IMR-90 (cell line): Measurements from ENCODE around the gene RPS6KA2. TPM values are rescaled to one million over a fixed set of nuclear protein-coding genes. Genes with fewer than 3 reads are reported as not detected.

Source experiments
- ATAC-seq: fragments of 200-7000 bp; cut with Tn5 transposase; 2 replicates; pipeline ENCODE4 v1.9.1; 2020; ENCODE audit warnings: low read depth, mild to moderate bottlenecking, moderate library complexity
- BruUV-seq: library from RNA; stranded (reverse); fragments of 400-500 nt; replicated peaks from 2 replicates; lab custom pipeline; 2021; lab: Mats Ljungman, UMichigan
- CTCF ChIA-PET: fragments of 300-600 bp; formaldehyde crosslinking; extraction: SDS; loops from one replicate; lab custom pipeline; 2021; ENCODE audit warnings: antibody characterized with exemption; lab: Yijun Ruan, JAX
- POLR2A ChIA-PET: fragments of 300-600 bp; sonication (Branson Sonifier 250); formaldehyde crosslinking; loops from one replicate; lab custom pipeline; 2022; ENCODE audit warnings: antibody characterized with exemption; ENCODE audit not compliant: unreplicated experiment; lab: Charles Lee
- DNase-seq: peaks from one replicate; pipeline ENCODE4 v3.0.0; 2013
- H2AFZ ChIP-seq: replicated peaks from 2 replicates; pipeline ENCODE3; 2013; ENCODE audit warnings: low read length, mild to moderate bottlenecking; ENCODE audit not compliant: poor library complexity
- H2AK5ac ChIP-seq: 2 replicates; pipeline ENCODE4 v1.6.1; 2013; ENCODE audit warnings: low read depth, low read length, inconsistent platforms
- H2AK9ac ChIP-seq: replicated peaks from 2 replicates; pipeline ENCODE3; 2013; ENCODE audit warnings: mild to moderate bottlenecking, low read depth, low read length, moderate library complexity; ENCODE audit not compliant: poor library complexity
- H2BK120ac ChIP-seq: 2 replicates; pipeline ENCODE4 v1.6.1; 2013; ENCODE audit warnings: low read depth, low read length, inconsistent platforms
- H2BK15ac ChIP-seq: 3 replicates; pipeline ENCODE4 v1.6.1; 2013; ENCODE audit warnings: low read depth, low read length, inconsistent platforms
- H2BK20ac ChIP-seq: 2 replicates; pipeline ENCODE4 v1.6.1; 2013; ENCODE audit warnings: low read depth, mild to moderate bottlenecking, inconsistent platforms, low read length, moderate library complexity
- H2BK5ac ChIP-seq: 2 replicates; pipeline ENCODE4 v1.6.1; 2013; ENCODE audit warnings: mild to moderate bottlenecking, low read depth, low read length, inconsistent platforms; ENCODE audit not compliant: poor library complexity, severe bottlenecking
- H3K14ac ChIP-seq: replicated peaks from 2 replicates; pipeline ENCODE4 v1.6.1; 2013; ENCODE audit warnings: low read depth, low read length, inconsistent platforms
- H3K18ac ChIP-seq: 2 replicates; pipeline ENCODE4 v1.6.1; 2013; ENCODE audit warnings: low read depth, low read length, control low read depth
- H3K23ac ChIP-seq: 2 replicates; pipeline ENCODE4 v1.6.1; 2013; ENCODE audit warnings: low read depth, low read length, inconsistent platforms
- H3K27ac ChIP-seq: 2 replicates; pipeline ENCODE4 v1.5.1; 2013; ENCODE audit warnings: mild to moderate bottlenecking, control low read depth, low read length; ENCODE audit not compliant: insufficient read depth
- H3K27me3 ChIP-seq: 2 replicates; pipeline ENCODE4 v1.6.1; 2013; ENCODE audit warnings: low read length; ENCODE audit not compliant: control insufficient read depth, insufficient read depth
- H3K36me3 ChIP-seq: 2 replicates; pipeline ENCODE4 v1.6.1; 2013; ENCODE audit warnings: low read length, mixed read lengths; ENCODE audit not compliant: control insufficient read depth, insufficient read depth
- H3K4ac ChIP-seq: 2 replicates; pipeline ENCODE4 v1.6.1; 2013; ENCODE audit warnings: low read depth, low read length, inconsistent platforms
- H3K4me1 ChIP-seq: 2 replicates; pipeline ENCODE4 v1.6.1; 2013; ENCODE audit warnings: low read length, mixed read lengths; ENCODE audit not compliant: control insufficient read depth, insufficient read depth
- H3K4me2 ChIP-seq: 2 replicates; pipeline ENCODE4 v1.6.1; 2013; ENCODE audit warnings: low read depth, mild to moderate bottlenecking, control low read depth, low read length, moderate library complexity
- H3K4me3 ChIP-seq: 2 replicates; pipeline ENCODE4 v1.5.1; 2013; ENCODE audit warnings: low read depth, mild to moderate bottlenecking, control low read depth, low read length, moderate library complexity; ENCODE audit not compliant: insufficient read depth
- H3K56ac ChIP-seq: 2 replicates; pipeline ENCODE4 v1.6.1; 2013; ENCODE audit warnings: low read length, inconsistent platforms; ENCODE audit not compliant: insufficient read depth; ENCODE audit errors: extremely low read depth
- H3K79me1 ChIP-seq, 2 experiments: 2 replicates each; pipeline ENCODE4 v1.6.1; 2013; ENCODE audit warnings: low read length in 2 of 2, inconsistent platforms in 1 of 2, low read depth in 1 of 2
- H3K9ac ChIP-seq: 2 replicates; pipeline ENCODE4 v1.6.1; 2013; ENCODE audit warnings: low read depth, low read length, control low read depth
- H3K9me1 ChIP-seq: 2 replicates; pipeline ENCODE4 v1.6.1; 2013; ENCODE audit warnings: low read length, inconsistent platforms; ENCODE audit not compliant: insufficient read depth
- H3K9me3 ChIP-seq: 2 replicates; pipeline ENCODE4 v1.6.1; 2013; ENCODE audit warnings: low read length; ENCODE audit not compliant: control insufficient read depth, insufficient read depth
- H4K20me1 ChIP-seq: 2 replicates; pipeline ENCODE4 v1.6.1; 2013; ENCODE audit warnings: low read length, inconsistent platforms; ENCODE audit not compliant: insufficient read depth
- H4K5ac ChIP-seq: 2 replicates; pipeline ENCODE4 v1.6.1; 2013; ENCODE audit warnings: mild to moderate bottlenecking, low read depth, low read length, control low read depth
- H4K8ac ChIP-seq, 2 experiments: 2 replicates each; pipeline ENCODE4 v1.6.1; 2013; ENCODE audit warnings: low read depth in 2 of 2, low read length in 2 of 2, control low read depth in 1 of 2, inconsistent platforms in 1 of 2
- H4K91ac ChIP-seq: 2 replicates; pipeline ENCODE4 v1.6.1; 2013; ENCODE audit warnings: low read depth, low read length, inconsistent platforms; ENCODE audit not compliant: insufficient read depth
- BHLHE40 ChIP-seq: fragments of 150-350 bp; IDR thresholded peaks from 2 replicates; pipeline ENCODE4 v1.6.1; 2016; ENCODE audit warnings: mild to moderate bottlenecking, low read depth, low read length
- CEBPB ChIP-seq: IDR thresholded peaks from 2 replicates; pipeline ENCODE4 v1.6.1; 2012; ENCODE audit warnings: low read depth, low read length, improper control_type of control experiment
- CHD1 ChIP-seq: IDR thresholded peaks from 2 replicates; pipeline ENCODE4 v1.6.1; 2012; ENCODE audit warnings: low read depth, low read length, improper control_type of control experiment
- CTCF ChIP-seq: conservative IDR thresholded peaks from 2 replicates; pipeline ENCODE4 v1.5.1; 2012; ENCODE audit warnings: mild to moderate bottlenecking, low read depth, low read length, improper control_type of control experiment
- ELK1 ChIP-seq: fragments of 150-350 bp; IDR thresholded peaks from 2 replicates; pipeline ENCODE4 v1.6.1; 2016; ENCODE audit warnings: low read depth, mild to moderate bottlenecking, low read length, moderate library complexity, borderline replicate concordance
- FOS ChIP-seq: fragments of 150-350 bp; IDR thresholded peaks from 2 replicates; pipeline ENCODE4 v1.6.1; 2016; ENCODE audit warnings: low read depth, low read length
- MAFK ChIP-seq: IDR thresholded peaks from 2 replicates; pipeline ENCODE4 v1.6.1; 2012; ENCODE audit warnings: low read depth, low read length, improper control_type of control experiment
- MAZ ChIP-seq: IDR thresholded peaks from 2 replicates; pipeline ENCODE4 v1.6.1; 2012; ENCODE audit warnings: low read depth, mild to moderate bottlenecking, low read length, improper control_type of control experiment, moderate library complexity, borderline replicate concordance
- MXI1 ChIP-seq: IDR thresholded peaks from 2 replicates; pipeline ENCODE4 v1.6.1; 2012; ENCODE audit warnings: low read depth, mild to moderate bottlenecking, low read length, moderate library complexity, borderline replicate concordance
- NFE2L2 ChIP-seq: fragments of 150-350 bp; IDR thresholded peaks from 2 replicates; pipeline ENCODE4 v1.6.1; 2016; ENCODE audit warnings: low read depth, mild to moderate bottlenecking, low read length
- RAD21 ChIP-seq: IDR thresholded peaks from 2 replicates; pipeline ENCODE4 v1.6.1; 2012; ENCODE audit warnings: low read length, improper control_type of control experiment
- RCOR1 ChIP-seq: IDR thresholded peaks from 2 replicates; pipeline ENCODE4 v1.6.1; 2012; ENCODE audit warnings: mild to moderate bottlenecking, low read length, improper control_type of control experiment; ENCODE audit not compliant: insufficient replicate concordance
- RFX5 ChIP-seq: IDR thresholded peaks from 2 replicates; pipeline ENCODE4 v1.8.0; 2012; ENCODE audit warnings: low read depth, mild to moderate bottlenecking, low read length, moderate library complexity
- USF2 ChIP-seq: fragments of 150-350 bp; IDR thresholded peaks from 2 replicates; pipeline ENCODE4 v1.6.1; 2017; ENCODE audit warnings: mild to moderate bottlenecking, antibody characterized with exemption, low read length, low read depth
- WGBS, 2 experiments: methylation state at CpG; one replicate each; pipeline versions ENCODE4 v1.1.5 to v1.1.7; 2013; ENCODE audit warnings: missing lambda C conversion rate in 2 of 2; ENCODE audit not compliant: insufficient read length in 1 of 2; ENCODE audit errors: extremely low coverage in 2 of 2; 5-methylcytosine and 5-hydroxymethylcytosine counted together
- dilution Hi-C: fragments of 300-500 bp; cut with HindIII; formaldehyde crosslinking; loops from one replicate; pipeline ENCODE4 v1.14.3; 2018; ENCODE audit warnings: low sequenced_read_pairs; ENCODE audit not compliant: unreplicated experiment
- in situ Hi-C: fragments of 300-500 bp; cut with MboI; formaldehyde crosslinking; loops from 3 replicates; pipeline ENCODE4 v1.14.3; 2019; ENCODE audit warnings: low sequenced_read_pairs, inconsistent platforms, mixed read lengths
- intact Hi-C: fragments of 100-400 bp; cut with micrococcal nuclease; formaldehyde crosslinking; loops from 2 replicates; pipeline ENCODE4 v1.10.0; 2022
- polyA plus RNA-seq, 3 experiments: library from polyadenylated mRNA; depleted of rRNA; stranded (reverse); fragments of >200 nt; gene quantifications; 2 replicates each; pipeline ENCODE4 v1.2.3, GENCODE V29; 2012; ENCODE audit warnings: low replicate concordance in 1 of 3
- total RNA-seq: library from RNA; depleted of rRNA; stranded (reverse); fragments of >200 nt; gene quantifications from 2 replicates; pipeline ENCODE4 v1.2.3, GENCODE V29; 2012

RPS6KA2 gene
- total and polyA plus RNA-seq, 2 of the 4 experiments (the other 2 are of a cell fraction), result 26.9 to 31.3 TPM

GRCh38 chr6:166530211-166531095 lies 96.6 kb downstream of the RPS6KA2 start:
- no peak overlapping the region for H2BK5ac ChIP-seq
- DNase-seq (no peak), ATAC-seq (no peak)
- H2BK15ac ChIP-seq, result no peak overlapping the region
- H4K5ac ChIP-seq, result no peak overlapping the region
- peaks cover 0 to 3% of the 10 kb centered on the region in 2 experiments; a peak in 1 of 4 replicates for H3K79me1 ChIP-seq
- TF ChIP-seq CTCF, result no peak
- no peak for TF ChIP-seq BHLHE40
- no peak for TF ChIP-seq MXI1
- no peak for TF ChIP-seq RFX5
- TF ChIP-seq RAD21, result no peak
- TF ChIP-seq FOS, result no peak
- TF ChIP-seq ELK1, result no peak
- TF ChIP-seq CHD1, result no peak
- no peak for TF ChIP-seq RCOR1
- no peak for TF ChIP-seq NFE2L2
- no peak for TF ChIP-seq MAZ
- TF ChIP-seq CEBPB, result no peak
- TF ChIP-seq USF2, result no peak
- no peak for TF ChIP-seq MAFK
- H3K36me3 ChIP-seq, result peaks cover 51% of the 10 kb centered on the region
- 90% methylated on average over 2 of the region's 26 CpGs; no CpG with 5 or more reads in 1 of the 2 experiments for WGBS, 2 experiments
- no peak overlapping the region for H2AFZ ChIP-seq
- BruUV-seq, result no TSS peak
- H2AK5ac ChIP-seq, result no peak overlapping the region
- peaks cover 3% of the 10 kb centered on the region; the same call in 1 of the 2 replicates for H3K9me1 ChIP-seq
- dilution Hi-C loops, result no loop called here
- in situ Hi-C loops, result no loop called here
- CTCF ChIA-PET, result no interaction called here
- H3K14ac ChIP-seq, result no peak overlapping the region
- H4K8ac ChIP-seq, result no peak overlapping the region
- no peaks in the 10 kb centered on the region for H3K9me3 ChIP-seq
- intact Hi-C loops, result no loop called here
- no peak overlapping the region for H3K18ac ChIP-seq
- no peak overlapping the region for H3K4me3 ChIP-seq
- peaks cover 5% of the 10 kb centered on the region; the same call in 1 of the 2 replicates for H3K4me1 ChIP-seq
- H3K23ac ChIP-seq, result no peak overlapping the region
- H3K4me2 ChIP-seq, result no peak overlapping the region
- POLR2A ChIA-PET, result no interaction called here
- no peaks in the 10 kb centered on the region for H4K20me1 ChIP-seq
- H3K9ac ChIP-seq, result no peak overlapping the region
- no peak overlapping the region for H2BK120ac ChIP-seq
- no peak overlapping the region for H2AK9ac ChIP-seq
- H3K4ac ChIP-seq, result no peak overlapping the region
- H3K27ac ChIP-seq, result no peak overlapping the region
- no peak overlapping the region for H4K91ac ChIP-seq
- no peaks in the 10 kb centered on the region for H3K27me3 ChIP-seq
- H3K56ac ChIP-seq, result no peak overlapping the region
- no peak overlapping the region for H2BK20ac ChIP-seq
